GM10266 (cell line): ENCODE data around the gene COBL.
"Not testable (repeated sequence)": the region's sequence is repeated elsewhere in the genome, so short reads cannot be mapped to it uniquely, and the experiment has no call there.

Experiments used
- DNase-seq: peaks from one replicate; pipeline ENCODE4 v3.0.0; 2012; ENCODE audit errors: extremely low spot score
- TF ChIP-seq, protein P1 (sequence below): IDR thresholded peaks from 2 replicates; pipeline ENCODE4 v1.5.1; 2012; ENCODE audit warnings: mild to moderate bottlenecking, low read depth; ENCODE audit not compliant: control insufficient read depth, insufficient read depth; ENCODE audit errors: missing control alignments

The COBL gene

GRCh38 chr7:51000956-51001355 is 315.7 kb downstream of the COBL start:
- DNase-seq: no peak

GRCh38 chr7:50994753-50995319 is 321.8 kb downstream of the COBL start:
- TF ChIP-seq, protein P1, sequence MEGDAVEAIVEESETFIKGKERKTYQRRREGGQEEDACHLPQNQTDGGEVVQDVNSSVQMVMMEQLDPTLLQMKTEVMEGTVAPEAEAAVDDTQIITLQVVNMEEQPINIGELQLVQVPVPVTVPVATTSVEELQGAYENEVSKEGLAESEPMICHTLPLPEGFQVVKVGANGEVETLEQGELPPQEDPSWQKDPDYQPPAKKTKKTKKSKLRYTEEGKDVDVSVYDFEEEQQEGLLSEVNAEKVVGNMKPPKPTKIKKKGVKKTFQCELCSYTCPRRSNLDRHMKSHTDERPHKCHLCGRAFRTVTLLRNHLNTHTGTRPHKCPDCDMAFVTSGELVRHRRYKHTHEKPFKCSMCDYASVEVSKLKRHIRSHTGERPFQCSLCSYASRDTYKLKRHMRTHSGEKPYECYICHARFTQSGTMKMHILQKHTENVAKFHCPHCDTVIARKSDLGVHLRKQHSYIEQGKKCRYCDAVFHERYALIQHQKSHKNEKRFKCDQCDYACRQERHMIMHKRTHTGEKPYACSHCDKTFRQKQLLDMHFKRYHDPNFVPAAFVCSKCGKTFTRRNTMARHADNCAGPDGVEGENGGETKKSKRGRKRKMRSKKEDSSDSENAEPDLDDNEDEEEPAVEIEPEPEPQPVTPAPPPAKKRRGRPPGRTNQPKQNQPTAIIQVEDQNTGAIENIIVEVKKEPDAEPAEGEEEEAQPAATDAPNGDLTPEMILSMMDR: no peak

More at GRCh38 chr7:51000956-51001355, 315.7 kb downstream of the COBL start:
- TF ChIP-seq, protein P1: no peak

GRCh38 chr7:50990214-50990613 is 326.4 kb downstream of the COBL start:
- DNase-seq: not testable (repeated sequence)

More at GRCh38 chr7:50994753-50995319, 321.8 kb downstream of the COBL start:
- no peak for DNase-seq

- TF ChIP-seq, protein P1: no peak
Observed at GRCh38 chr7:50988988-50989387, 327.6 kb downstream of the COBL start.

DNA sequence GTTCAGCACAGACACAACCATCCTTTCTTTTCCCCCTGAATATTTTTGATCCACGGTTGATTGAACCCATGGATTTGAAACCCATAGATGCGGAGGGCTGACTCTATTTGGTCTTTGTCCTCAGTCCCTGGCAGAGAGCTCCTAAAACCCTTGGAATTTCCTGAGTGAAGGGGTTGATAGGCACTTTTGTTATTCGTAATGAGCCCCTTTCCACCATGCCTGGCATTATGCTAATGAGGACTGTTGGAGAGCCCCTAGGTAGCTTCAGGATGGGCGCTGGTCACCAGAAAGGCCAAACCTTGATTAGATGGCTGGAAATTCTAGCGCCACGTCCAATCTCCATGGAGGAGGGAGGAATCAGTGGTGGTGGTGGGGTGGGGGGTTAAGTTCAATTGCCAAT is 328.1 kb downstream of the COBL start:
- TF ChIP-seq, protein P1: no peak
- DNase-seq: no peak

More at GRCh38 chr7:50988988-50989387, 327.6 kb downstream of the COBL start:
- no peak for DNase-seq

DNA sequence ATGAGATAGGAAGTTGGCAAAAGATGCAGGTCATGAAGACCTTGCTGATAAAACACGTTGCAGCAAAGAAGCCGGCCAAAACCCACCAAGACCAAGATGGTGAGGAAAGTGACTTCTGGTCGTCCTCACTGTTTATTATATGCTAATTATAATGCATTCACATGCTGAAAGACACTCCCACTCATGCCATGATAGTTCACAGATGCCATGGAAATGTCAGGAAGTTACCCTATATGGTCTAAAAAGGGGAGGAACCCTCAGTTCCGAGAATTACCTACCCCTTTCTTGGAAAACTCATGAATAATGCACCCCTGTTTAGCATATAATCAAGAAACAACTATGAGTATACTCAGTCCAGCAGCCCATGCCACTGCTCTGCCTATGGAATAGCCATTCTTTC is 331.5 kb downstream of the COBL start:
- DNase-seq: no peak
- TF ChIP-seq, protein P1: no peak

DNA sequence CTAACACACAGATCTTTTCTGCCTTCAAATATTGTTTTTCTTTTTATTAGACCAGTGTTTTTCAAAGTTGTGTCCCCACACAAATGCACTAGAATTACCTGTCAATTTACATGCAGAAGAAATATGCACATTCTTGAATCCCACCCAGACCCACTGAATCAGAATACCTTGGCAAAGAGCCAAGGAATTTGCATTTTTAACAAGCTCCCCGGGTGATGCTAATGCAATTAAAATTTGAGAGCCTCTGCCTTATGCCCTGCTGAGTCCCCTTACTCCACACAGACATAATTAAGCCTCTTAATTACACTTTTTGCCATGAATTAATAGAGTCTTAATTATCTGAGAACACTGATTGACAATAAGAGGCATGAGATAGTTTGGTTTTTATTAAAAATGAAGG is 332.8 kb downstream of the COBL start:
- TF ChIP-seq, protein P1: no peak

DNA sequence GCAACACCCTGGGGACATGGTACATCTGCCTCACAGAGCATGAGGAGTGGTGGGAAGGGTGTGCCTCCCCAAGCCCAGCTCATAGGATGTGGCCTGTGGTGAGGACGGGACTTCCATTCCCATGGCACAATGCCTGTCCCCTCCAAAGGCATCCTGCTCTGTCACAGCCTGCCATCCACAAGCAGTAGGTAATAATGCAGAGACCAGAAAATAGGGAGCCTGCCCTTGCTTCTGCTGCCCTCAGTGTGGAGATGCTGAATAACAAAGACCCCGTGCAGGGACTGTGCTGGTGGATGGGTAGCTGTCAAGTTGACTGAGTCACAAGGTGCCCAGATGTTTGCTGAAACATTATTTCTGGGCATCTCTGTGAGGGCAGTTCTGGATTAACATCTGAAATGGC is 334.0 kb downstream of the COBL start:
- DNase-seq: no peak
- TF ChIP-seq, protein P1: no peak

More for the DNA sequence above, 332.8 kb downstream of the COBL start:
- no peak for DNase-seq
